SKM-1 (cell line): ENCODE data around the gene CENPM.

ENCODE experiments used
- DNase-seq: peaks from one replicate; lab custom pipeline; 2025; ENCODE audit not compliant: unreplicated experiment; lab: John Stamatoyannopoulos, UW

CENPM gene

GRCh38 chr22:41900652-41901312 is 46.2 kb downstream of the CENPM start:
- DNase-seq = no peak

- no peak for DNase-seq
Measured at GRCh38 chr22:41899992-41900651, 46.8 kb downstream of the CENPM start.

GRCh38 chr22:41899110-41899509 is 47.8 kb downstream of the CENPM start:
- no peak for DNase-seq

GRCh38 chr22:41898645-41899044 is 48.3 kb downstream of the CENPM start:
- no peak for DNase-seq

GRCh38 chr22:41893591-41894375 is 53.2 kb downstream of the CENPM start:
- DNase-seq = no peak

- DNase-seq = no peak
Measured at GRCh38 chr22:41892721-41893120, 54.2 kb downstream of the CENPM start.

- no peak for DNase-seq
Measured at GRCh38 chr22:41891407-41891806, 55.5 kb downstream of the CENPM start.
